Measurements from ENCODE around the gene ACMSD. TPM values are rescaled to one million over a fixed set of nuclear protein-coding genes. Genes with fewer than 3 reads are reported as not detected.

ACMSD gene
- polyA plus RNA-seq (2012; ENCODE audit: insufficient read length, low read depth) = not detected

DNA sequence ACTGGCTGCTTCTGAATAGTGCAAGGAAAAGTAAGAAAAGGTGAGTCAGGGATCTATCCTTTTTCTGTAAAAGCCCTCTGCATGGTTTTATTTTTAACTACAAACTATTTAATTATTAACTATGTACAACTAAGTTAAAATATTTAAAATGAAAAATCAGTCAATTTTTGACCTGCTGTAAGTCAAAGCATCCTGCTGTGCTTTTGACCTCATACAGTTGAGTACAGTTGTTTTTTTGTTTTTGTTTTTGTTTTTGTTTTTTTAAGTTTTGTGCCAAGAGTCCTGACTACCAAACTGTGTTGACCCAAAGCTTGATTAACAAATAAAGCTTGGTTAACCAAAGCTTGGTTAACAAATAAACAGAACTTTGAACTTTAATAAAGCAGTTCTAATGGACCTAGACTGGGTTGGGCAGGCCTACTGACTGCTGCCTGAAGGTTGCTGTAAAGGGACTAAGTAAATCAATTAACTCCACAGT lies at the start of gene ACMSD:
Gene ACMSD, plus strand, starts transcription at position 474 of the 478 bp plus-strand sequence. CDS start 67 bp downstream, outside the sequence.
- TF ChIP-seq TAF1 (IDR thresholded peaks at IDR 0.05; ENCODE audit: borderline replicate concordance, insufficient read depth, low read length) (no peak), SIN3A (IDR thresholded peaks at IDR 0.05; ENCODE audit: borderline replicate concordance, insufficient read depth, low read length) (no peak), FOXP2 (optimal IDR thresholded peaks at IDR 0.05; ENCODE audit: borderline replicate concordance, extremely low read depth, extremely low read length, insufficient read depth) (no peak), POLR2AphosphoS5 (IDR thresholded peaks at IDR 0.05; ENCODE audit: low read depth, low read length) (no peak)
- TF ChIP-seq, protein P1, sequence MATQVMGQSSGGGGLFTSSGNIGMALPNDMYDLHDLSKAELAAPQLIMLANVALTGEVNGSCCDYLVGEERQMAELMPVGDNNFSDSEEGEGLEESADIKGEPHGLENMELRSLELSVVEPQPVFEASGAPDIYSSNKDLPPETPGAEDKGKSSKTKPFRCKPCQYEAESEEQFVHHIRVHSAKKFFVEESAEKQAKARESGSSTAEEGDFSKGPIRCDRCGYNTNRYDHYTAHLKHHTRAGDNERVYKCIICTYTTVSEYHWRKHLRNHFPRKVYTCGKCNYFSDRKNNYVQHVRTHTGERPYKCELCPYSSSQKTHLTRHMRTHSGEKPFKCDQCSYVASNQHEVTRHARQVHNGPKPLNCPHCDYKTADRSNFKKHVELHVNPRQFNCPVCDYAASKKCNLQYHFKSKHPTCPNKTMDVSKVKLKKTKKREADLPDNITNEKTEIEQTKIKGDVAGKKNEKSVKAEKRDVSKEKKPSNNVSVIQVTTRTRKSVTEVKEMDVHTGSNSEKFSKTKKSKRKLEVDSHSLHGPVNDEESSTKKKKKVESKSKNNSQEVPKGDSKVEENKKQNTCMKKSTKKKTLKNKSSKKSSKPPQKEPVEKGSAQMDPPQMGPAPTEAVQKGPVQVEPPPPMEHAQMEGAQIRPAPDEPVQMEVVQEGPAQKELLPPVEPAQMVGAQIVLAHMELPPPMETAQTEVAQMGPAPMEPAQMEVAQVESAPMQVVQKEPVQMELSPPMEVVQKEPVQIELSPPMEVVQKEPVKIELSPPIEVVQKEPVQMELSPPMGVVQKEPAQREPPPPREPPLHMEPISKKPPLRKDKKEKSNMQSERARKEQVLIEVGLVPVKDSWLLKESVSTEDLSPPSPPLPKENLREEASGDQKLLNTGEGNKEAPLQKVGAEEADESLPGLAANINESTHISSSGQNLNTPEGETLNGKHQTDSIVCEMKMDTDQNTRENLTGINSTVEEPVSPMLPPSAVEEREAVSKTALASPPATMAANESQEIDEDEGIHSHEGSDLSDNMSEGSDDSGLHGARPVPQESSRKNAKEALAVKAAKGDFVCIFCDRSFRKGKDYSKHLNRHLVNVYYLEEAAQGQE (IDR thresholded peaks at IDR 0.05; ENCODE audit: insufficient read depth in 1 of 2, low read depth in 2 of 2, low read length in 2 of 2) = no peak

DNA sequence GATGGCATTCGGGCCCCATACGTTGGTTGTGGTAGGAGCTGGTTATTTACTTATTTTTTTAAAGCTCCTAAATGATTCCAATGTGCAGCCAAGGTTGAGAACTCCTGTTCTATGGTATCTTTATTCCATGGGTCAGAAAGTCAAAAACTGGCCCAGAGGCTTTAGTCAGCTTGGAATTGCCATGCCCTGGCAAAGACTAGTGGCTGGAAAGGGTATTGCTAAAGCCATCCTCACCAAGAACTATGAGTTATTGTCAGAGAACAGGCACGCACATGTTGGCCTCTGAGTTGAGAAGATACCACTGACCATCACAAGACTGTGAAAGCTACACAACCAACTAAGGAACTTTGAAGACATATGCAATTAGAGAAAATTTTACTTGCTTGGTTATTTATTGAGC lies 47.9 kb upstream of the ACMSD start:
- TF ChIP-seq, protein P1 (IDR thresholded peaks at IDR 0.05; ENCODE audit: insufficient read depth in 1 of 2, low read depth in 2 of 2, low read length in 2 of 2) = no peak
- TF ChIP-seq TAF1 (IDR thresholded peaks at IDR 0.05; ENCODE audit: borderline replicate concordance, insufficient read depth, low read length) = no peak
- no peak for TF ChIP-seq POLR2AphosphoS5 (IDR thresholded peaks at IDR 0.05; ENCODE audit: low read depth, low read length)
- TF ChIP-seq FOXP2 (optimal IDR thresholded peaks at IDR 0.05; ENCODE audit: borderline replicate concordance, extremely low read depth, extremely low read length, insufficient read depth) = no peak
- TF ChIP-seq SIN3A (IDR thresholded peaks at IDR 0.05; ENCODE audit: borderline replicate concordance, insufficient read depth, low read length) = no peak

DNA sequence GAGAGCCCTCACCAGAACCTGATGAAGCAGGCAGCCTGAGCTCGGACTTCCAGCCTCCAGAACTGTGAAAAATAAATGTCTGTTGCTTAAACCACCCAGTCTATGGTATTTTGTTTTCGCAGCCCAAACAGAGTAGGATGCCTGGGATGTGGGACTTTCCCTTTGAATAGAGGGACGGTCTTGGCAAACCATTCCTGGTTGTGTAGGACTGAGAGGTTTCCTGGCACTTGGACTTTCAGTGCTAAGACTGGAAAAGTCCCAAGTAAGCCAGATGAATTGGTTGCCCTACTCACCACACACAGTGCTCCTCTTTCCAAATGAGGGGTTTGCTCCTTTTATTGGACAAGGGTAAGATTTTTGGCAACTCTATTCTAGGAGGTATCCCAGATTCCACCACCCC lies 46.8 kb upstream of the ACMSD start:
- no peak for TF ChIP-seq TAF1 (IDR thresholded peaks at IDR 0.05; ENCODE audit: borderline replicate concordance, insufficient read depth, low read length)
- TF ChIP-seq FOXP2 (optimal IDR thresholded peaks at IDR 0.05; ENCODE audit: borderline replicate concordance, extremely low read depth, extremely low read length, insufficient read depth) = no peak
- TF ChIP-seq POLR2AphosphoS5 (IDR thresholded peaks at IDR 0.05; ENCODE audit: low read depth, low read length) = no peak
- TF ChIP-seq, protein P1 (IDR thresholded peaks at IDR 0.05; ENCODE audit: insufficient read depth in 1 of 2, low read depth in 2 of 2, low read length in 2 of 2) = no peak
- no peak for TF ChIP-seq SIN3A (IDR thresholded peaks at IDR 0.05; ENCODE audit: borderline replicate concordance, insufficient read depth, low read length)

DNA sequence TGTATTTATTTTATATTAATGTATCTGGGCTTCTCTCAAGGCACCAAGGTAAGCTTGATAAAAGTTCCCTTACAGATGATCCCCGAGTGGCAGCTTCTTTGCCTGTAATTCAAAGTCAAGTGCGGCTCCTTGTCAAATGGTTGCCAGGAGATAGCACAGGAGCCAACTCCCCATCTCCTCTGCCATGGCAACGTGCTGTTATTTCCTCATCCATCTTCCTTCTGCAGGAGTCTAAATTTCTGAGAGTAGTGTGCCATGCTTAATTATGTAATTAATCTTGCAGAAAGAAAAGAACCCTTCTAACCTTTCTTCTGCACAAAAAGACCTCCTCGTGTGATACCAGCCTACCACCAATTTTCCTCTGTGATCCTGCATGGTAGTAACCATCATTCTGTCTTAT lies 46.2 kb upstream of the ACMSD start:
- TF ChIP-seq, protein P1 (IDR thresholded peaks at IDR 0.05; ENCODE audit: insufficient read depth in 1 of 2, low read depth in 2 of 2, low read length in 2 of 2) = no peak
- no peak for TF ChIP-seq FOXP2 (optimal IDR thresholded peaks at IDR 0.05; ENCODE audit: borderline replicate concordance, extremely low read depth, extremely low read length, insufficient read depth)
- TF ChIP-seq POLR2AphosphoS5 (IDR thresholded peaks at IDR 0.05; ENCODE audit: low read depth, low read length) = no peak
- TF ChIP-seq TAF1 (IDR thresholded peaks at IDR 0.05; ENCODE audit: borderline replicate concordance, insufficient read depth, low read length) = no peak
- TF ChIP-seq SIN3A (IDR thresholded peaks at IDR 0.05; ENCODE audit: borderline replicate concordance, insufficient read depth, low read length) = no peak

All from PFSK-1 (cell line).